H1 (cell line): Measurements from ENCODE around the gene ASB4. TPM values are rescaled to one million over a fixed set of nuclear protein-coding genes. Genes with fewer than 3 reads are reported as not detected.

ENCODE experiments used
- CTCF ChIA-PET: fragments of 300-600 bp; sonication (Branson Sonifier 250); formaldehyde crosslinking; loops from one replicate; lab custom pipeline; 2021; ENCODE audit not compliant: partially characterized antibody; lab: Charles Lee
- POLR2A ChIA-PET: fragments of 300-600 bp; sonication (Branson Sonifier 250); formaldehyde crosslinking; loops from one replicate; lab custom pipeline; 2021; ENCODE audit warnings: inconsistent platforms; ENCODE audit not compliant: partially characterized antibody; lab: Charles Lee
- DNase-seq, 2 experiments: peaks; one replicate each; pipeline versions ENCODE4 v3.0.0 to v3.0.0-alpha.2; 2010 to 2022; ENCODE audit warnings: low spot score in 2 of 2, low read depth in 1 of 2, mixed read lengths in 1 of 2
- FAIRE-seq: peaks from 2 replicates; lab custom pipeline; 2011; peaks lifted over from hg19 to GRCh38; lab: Jason Lieb, UNC
- H2AFZ ChIP-seq: 2 replicates; pipeline ENCODE4 v1.8.1; 2012; ENCODE audit warnings: low read length, inconsistent platforms
- H2AK5ac ChIP-seq: 2 replicates; pipeline ENCODE4 v1.6.1; 2013; ENCODE audit warnings: low read depth, low read length
- H2BK120ac ChIP-seq: replicated peaks from 2 replicates; pipeline ENCODE3; 2013; ENCODE audit warnings: low read depth, low read length, inconsistent platforms
- H2BK12ac ChIP-seq: 2 replicates; pipeline ENCODE4 v1.6.1; 2013; ENCODE audit warnings: low read depth, low read length
- H2BK15ac ChIP-seq: 2 replicates; pipeline ENCODE4 v1.6.1; 2013; ENCODE audit warnings: low read length
- H2BK20ac ChIP-seq: 2 replicates; pipeline ENCODE4 v1.6.1; 2013; ENCODE audit warnings: low read length
- H2BK5ac ChIP-seq: 2 replicates; pipeline ENCODE4 v1.6.1; 2013; ENCODE audit warnings: low read depth, low read length
- H3K14ac ChIP-seq: 2 replicates; pipeline ENCODE4 v1.6.1; 2013; ENCODE audit warnings: inconsistent platforms; ENCODE audit not compliant: insufficient read length
- H3K18ac ChIP-seq: 2 replicates; pipeline ENCODE4 v1.6.1; 2013; ENCODE audit warnings: low read length; ENCODE audit errors: extremely low read depth
- H3K23ac ChIP-seq: 2 replicates; pipeline ENCODE4 v1.6.1; 2013; ENCODE audit warnings: inconsistent platforms; ENCODE audit not compliant: insufficient read length
- H3K23me2 ChIP-seq: 2 replicates; pipeline ENCODE4 v1.6.1; 2013; ENCODE audit warnings: low read depth, low read length
- H3K27ac ChIP-seq: 2 replicates; pipeline ENCODE4 v1.6.1; 2011; ENCODE audit warnings: low read depth, low read length, inconsistent platforms
- H3K27me3 ChIP-seq, 4 experiments: replicated peaks in 1 of 4; 1 replicate in 1 of 4; 2 replicates in 3 of 4; pipeline versions ENCODE4 v1.6.1 to v1.8.1; 2011 to 2013; ENCODE audit warnings: low read length in 3 of 4, mild to moderate bottlenecking in 3 of 4, inconsistent platforms in 2 of 4, mixed read lengths in 2 of 4, moderate library complexity in 1 of 4; ENCODE audit not compliant: control insufficient read depth in 3 of 4, insufficient read depth in 3 of 4; ENCODE audit errors: extremely low read depth in 1 of 4
- H3K36me3 ChIP-seq, 4 experiments: 2 replicates each; pipeline versions ENCODE4 v1.6.1 to v1.8.1; 2011 to 2013; ENCODE audit warnings: mild to moderate bottlenecking in 4 of 4, low read length in 3 of 4, moderate library complexity in 2 of 4, control low read depth in 1 of 4, inconsistent platforms in 1 of 4; ENCODE audit not compliant: insufficient read depth in 4 of 4, control insufficient read depth in 2 of 4
- H3K4ac ChIP-seq: replicated peaks from 2 replicates; pipeline ENCODE3; 2013; ENCODE audit warnings: low read length, low read depth, mixed read lengths, inconsistent platforms; ENCODE audit not compliant: insufficient read length
- H3K4me1 ChIP-seq, 4 experiments: replicated peaks in 1 of 4; 1 replicate in 1 of 4; 2 replicates in 3 of 4; pipeline versions ENCODE4 v1.6.1 to v1.8.1; 2011 to 2013; ENCODE audit warnings: low read length in 3 of 4, inconsistent platforms in 2 of 4, mixed read lengths in 1 of 4; ENCODE audit not compliant: insufficient read depth in 4 of 4, control insufficient read depth in 3 of 4
- H3K4me2 ChIP-seq, 2 experiments: 2 replicates each; pipeline versions ENCODE4 v1.6.1 to v1.8.1; 2011 to 2013; ENCODE audit warnings: low read depth in 2 of 2, low read length in 2 of 2, control low read depth in 1 of 2, inconsistent platforms in 1 of 2, mild to moderate bottlenecking in 1 of 2; ENCODE audit not compliant: insufficient read depth in 1 of 2
- H3K4me3 ChIP-seq, 4 experiments: fragments of 200-600, 300-600 bp in 1 of 4; sonication (generic), shearing (Covaris generic), sonication (Bioruptor Twin) in 1 of 4; 2 replicates each; pipeline versions ENCODE4 v1.5.1 to v1.8.1; 2011 to 2016; ENCODE audit warnings: low read length in 4 of 4, low read depth in 3 of 4, control low read depth in 2 of 4, inconsistent platforms in 2 of 4, mild to moderate bottlenecking in 2 of 4, mixed read lengths in 1 of 4, moderate library complexity in 1 of 4; ENCODE audit not compliant: insufficient read depth in 2 of 4; ENCODE audit errors: extremely low read depth in 1 of 4
- H3K56ac ChIP-seq: replicated peaks from 2 replicates; pipeline ENCODE3; 2013; ENCODE audit warnings: low read depth, mild to moderate bottlenecking, mixed read lengths, low read length, inconsistent platforms; ENCODE audit not compliant: insufficient read length
- H3K79me1 ChIP-seq: 2 replicates; pipeline ENCODE4 v1.6.1; 2013; ENCODE audit warnings: low read depth, low read length, control low read depth
- H3K79me2 ChIP-seq, 2 experiments: 2 replicates each; pipeline versions ENCODE4 v1.6.1 to v1.8.1; 2012 to 2013; ENCODE audit warnings: low read length in 2 of 2, mild to moderate bottlenecking in 2 of 2, inconsistent platforms in 1 of 2; ENCODE audit not compliant: insufficient read depth in 2 of 2, control insufficient read depth in 1 of 2
- H3K9ac ChIP-seq, 4 experiments: replicated peaks in 1 of 4; 1 replicate in 1 of 4; 2 replicates in 3 of 4; pipeline versions ENCODE4 v1.6.1 to v1.8.1; 2011 to 2013; ENCODE audit warnings: low read depth in 3 of 4, low read length in 3 of 4, control low read depth in 2 of 4, mild to moderate bottlenecking in 2 of 4, moderate library complexity in 2 of 4, inconsistent platforms in 1 of 4; ENCODE audit errors: extremely low read depth in 1 of 4
- H3K9me3 ChIP-seq, 2 experiments: 2 replicates each; pipeline versions ENCODE4 v1.6.1 to v1.8.1; 2012 to 2013; ENCODE audit warnings: mild to moderate bottlenecking in 2 of 2, moderate library complexity in 2 of 2, control low read depth in 1 of 2, inconsistent platforms in 1 of 2, low read depth in 1 of 2, low read length in 1 of 2, mixed read lengths in 1 of 2; ENCODE audit not compliant: insufficient read depth in 2 of 2
- H4K20me1 ChIP-seq, 2 experiments: replicated peaks in 1 of 2; 2 replicates each; pipeline versions ENCODE3 to v1.8.1; 2011 to 2013; ENCODE audit warnings: inconsistent platforms in 2 of 2, low read length in 2 of 2, mild to moderate bottlenecking in 1 of 2; ENCODE audit not compliant: insufficient read depth in 2 of 2, control insufficient read depth in 1 of 2
- H4K5ac ChIP-seq: 2 replicates; pipeline ENCODE4 v1.6.1; 2013; ENCODE audit warnings: low read length, low read depth, mixed read lengths, inconsistent platforms; ENCODE audit not compliant: insufficient read length
- H4K8ac ChIP-seq: 2 replicates; pipeline ENCODE4 v1.8.0; 2013; ENCODE audit warnings: mild to moderate bottlenecking, moderate library complexity, low read length, inconsistent platforms; ENCODE audit not compliant: insufficient read depth; ENCODE audit errors: extremely low read depth
- H4K91ac ChIP-seq: replicated peaks from 2 replicates; pipeline ENCODE3; 2013; ENCODE audit warnings: low read length, mixed read lengths, inconsistent platforms; ENCODE audit not compliant: insufficient read length
- BACH1 ChIP-seq: IDR thresholded peaks from 2 replicates; pipeline ENCODE4 v1.6.1; 2012; ENCODE audit warnings: low read length, improper control_type of control experiment
- CBX5 ChIP-seq: fragments of 300-800, 300-1000 bp; sonication (generic); IDR thresholded peaks from 2 replicates; pipeline ENCODE4 v1.7.1; 2016; ENCODE audit warnings: antibody characterized with exemption, low read length, low read depth
- CBX8 ChIP-seq: fragments of 300-800, 300-1000 bp; sonication (generic); IDR thresholded peaks from 2 replicates; pipeline ENCODE4 v1.7.1; 2016; ENCODE audit warnings: low read depth, low read length, borderline replicate concordance
- CREB1 ChIP-seq: IDR thresholded peaks from 2 replicates; pipeline ENCODE4 v1.6.1; 2012; ENCODE audit warnings: inconsistent platforms
- GABPA ChIP-seq: IDR thresholded peaks from 2 replicates; pipeline ENCODE4 v1.6.1; 2011; ENCODE audit warnings: mild to moderate bottlenecking, low read length, moderate library complexity, borderline replicate concordance; ENCODE audit not compliant: insufficient read depth
- HDAC2 ChIP-seq, 2 experiments: fragments of 300-600 bp in 1 of 2; sonication (generic) in 1 of 2; IDR thresholded peaks; 2 replicates each; pipeline ENCODE4 v1.6.1; 2011 to 2012; ENCODE audit warnings: low read depth in 2 of 2, low read length in 2 of 2, mild to moderate bottlenecking in 2 of 2, moderate library complexity in 2 of 2, borderline replicate concordance in 1 of 2, inconsistent platforms in 1 of 2
- NRF1 ChIP-seq: IDR thresholded peaks from 2 replicates; pipeline ENCODE4 v1.6.1; 2011; ENCODE audit warnings: mild to moderate bottlenecking, low read depth, low read length, improper control_type of control experiment
- POLR2A ChIP-seq, 2 experiments: IDR thresholded peaks; 1 replicate in 1 of 2; 2 replicates in 1 of 2; pipeline ENCODE4 v1.6.1; 2011; ENCODE audit warnings: low read depth in 2 of 2, low read length in 2 of 2, mild to moderate bottlenecking in 2 of 2; ENCODE audit errors: control extremely low read depth in 1 of 2
- RXRA ChIP-seq: IDR thresholded peaks from 2 replicates; pipeline ENCODE4 v1.6.1; 2011; ENCODE audit warnings: low read depth, mild to moderate bottlenecking, low read length, moderate library complexity; ENCODE audit not compliant: insufficient read depth
- SAP30 ChIP-seq: fragments of 300-600 bp; sonication (generic); IDR thresholded peaks from 2 replicates; pipeline ENCODE4 v1.7.1; 2012; ENCODE audit warnings: low read length, moderate library complexity, mild to moderate bottlenecking, inconsistent platforms; ENCODE audit not compliant: insufficient read depth, insufficient replicate concordance
- SUZ12 ChIP-seq: fragments of 200-600 bp; sonication (generic); IDR thresholded peaks from 2 replicates; pipeline ENCODE4 v1.6.1; 2012; ENCODE audit warnings: mild to moderate bottlenecking, inconsistent platforms, low read length, moderate library complexity, mixed read lengths
- TEAD4 ChIP-seq: IDR thresholded peaks from 2 replicates; pipeline ENCODE4 v1.6.1; 2012; ENCODE audit warnings: low read depth, low read length, inconsistent platforms, mixed read lengths
- YY1 ChIP-seq: IDR thresholded peaks from 2 replicates; pipeline ENCODE4 v1.6.1; 2011; ENCODE audit warnings: low read depth, mild to moderate bottlenecking, low read length
- WGBS, 2 experiments: shearing (Covaris generic) in 1 of 2; methylation state at CpG; one replicate each; pipeline versions ENCODE4 v1.1.6 to v1.1.7; 2013 to 2015; ENCODE audit warnings: low lambda C conversion rate in 2 of 2, mixed read lengths in 2 of 2, inconsistent platforms in 1 of 2, low coverage in 1 of 2, missing lambda C conversion rate in 1 of 2; ENCODE audit not compliant: insufficient replicate concordance in 2 of 2, insufficient coverage in 1 of 2, insufficient read length in 1 of 2; ENCODE audit errors: extremely low coverage in 1 of 2, missing lambda C conversion rate in 1 of 2; 5-methylcytosine and 5-hydroxymethylcytosine counted together
- polyA plus RNA-seq, 7 experiments: library from polyadenylated mRNA; depleted of rRNA in 3 of 7; stranded (reverse) in 5 of 7; unstranded in 2 of 7; fragments of >200 nt in 5 of 7; fragments of 200-250 nt in 2 of 7; gene quantifications; 1 replicate in 5 of 7; 2 replicates in 1 of 7; 4 replicates in 1 of 7; pipeline versions ENCODE4 v1.2.1 to v1.2.3, GENCODE V29; 2011 to 2013; ENCODE audit warnings: missing spikeins in 2 of 7, mixed read lengths in 2 of 7
- total RNA-seq: library from RNA; stranded (reverse); fragmentation: NEBNext Ultra II Directional; extraction: Animal tissue kit (Norgen Biotek cat#: 25700); gene quantifications from 2 replicates; pipeline ENCODE4 v1.2.1, GENCODE V29; 2021

ASB4 gene
- total and polyA plus RNA-seq, 2 of the 8 experiments (the other 6 are each of a cell fraction or from before 2014, with no cell fraction given), result not detected

- H3K4ac ChIP-seq, result no peak overlapping the region
- H3K18ac ChIP-seq, result no peak overlapping the region
- no peaks in the 10 kb centered on the region for H3K9me3 ChIP-seq
- H3K27me3 ChIP-seq, result no peaks in the 10 kb centered on the region
- H3K79me2 ChIP-seq, result no peaks in the 10 kb centered on the region
- H2BK15ac ChIP-seq, result no peak overlapping the region
- no peak overlapping the region for H4K5ac ChIP-seq
- H2BK120ac ChIP-seq, result no peak overlapping the region
- no peak overlapping the region for H2AK5ac ChIP-seq
- no peak overlapping the region for H4K91ac ChIP-seq
- H3K4me1 ChIP-seq, result peaks cover 4 to 8% (median 6%) of the 10 kb centered on the region in 4 experiments; a peak in 4 of 7 replicates
- H2BK12ac ChIP-seq, result no peak overlapping the region
- H3K23me2 ChIP-seq, result no peaks in the 10 kb centered on the region
- peak overlapping the region in 1 of 2 experiments; percentile 18; a peak in 1 of 4 replicates for H3K4me2 ChIP-seq
- no peak overlapping the region for H3K56ac ChIP-seq
- no peak overlapping the region for H2BK5ac ChIP-seq
- CTCF ChIA-PET, result interaction anchor here (1.2 to 5.8 kb wide), 7 partner anchors 9 to 199 kb away, joined by 3 to 55 read pairs (median 4); no protein-coding TSS in a partner anchor
- POLR2A ChIA-PET, result no interaction called here
- no peak overlapping the region for H3K27ac ChIP-seq
- no peak overlapping the region for H4K8ac ChIP-seq
- FAIRE-seq, result peak; percentile 52
- no peak overlapping the region for H3K4me3 ChIP-seq
- no peak overlapping the region for H3K23ac ChIP-seq
- H3K36me3 ChIP-seq, result no peaks in the 10 kb centered on the region
- H3K14ac ChIP-seq, result no peak overlapping the region
- no peaks in the 10 kb centered on the region for H4K20me1 ChIP-seq
- H3K9ac ChIP-seq, result no peak overlapping the region
- no peaks in the 10 kb centered on the region for H3K79me1 ChIP-seq
- H2BK20ac ChIP-seq, result no peak overlapping the region
- WGBS, 2 experiments, result 72% methylated on average over 2 of the region's 2 CpGs; no CpG with 5 or more reads in 1 of the 2 experiments
- H2AFZ ChIP-seq, result peak overlapping the region; percentile 48; the same call in 1 of the 2 replicates
- DNase-seq, result no peak
- no peak for TF ChIP-seq CBX5
- TF ChIP-seq NRF1, result no peak
- no peak for TF ChIP-seq HDAC2 (IDR thresholded peaks at IDR 0.05; ENCODE audit: borderline replicate concordance in 1 of 2, low read depth in 2 of 2, low read length in 2 of 2)
- TF ChIP-seq SAP30, result no peak
- no peak for TF ChIP-seq CREB1
- no peak for TF ChIP-seq GABPA
- no peak for TF ChIP-seq SUZ12
- 0 out of 2 replicates have a peak, but pooled peaks have one; percentile 39 for TF ChIP-seq TEAD4
- no peak for TF ChIP-seq RXRA
- TF ChIP-seq YY1, result 0 out of 2 replicates have a peak, but pooled peaks have one; percentile 29
- no peak for TF ChIP-seq POLR2A (IDR thresholded peaks at IDR 0.05; ENCODE audit: control extremely low read depth in 1 of 2, low read depth in 2 of 2, low read length in 2 of 2)
- no peak for TF ChIP-seq CBX8
- no peak for TF ChIP-seq BACH1
These were observed 6.0 kb downstream of the ASB4 start for GRCh38 chr7:95491634-95492314.
